Transverse colon (tissue), 4 donors: Measurements from ENCODE around the gene DCP1B. TPM values are rescaled to one million over a fixed set of nuclear protein-coding genes. Genes with fewer than 3 reads are reported as not detected.

Source experiments
- DNase-seq: peaks from one replicate; pipeline ENCODE4 v3.0.0-alpha.2; 2019
- H3K27ac ChIP-seq, 4 donors: fragments of 200-600 bp; sonication (generic); 2 replicates each; pipeline ENCODE4 v1.5.1; 2016 to 2018; ENCODE audit warnings: inconsistent platforms in 4 of 4
- H3K27me3 ChIP-seq: fragments of 200-600 bp; sonication (generic); 2 replicates; pipeline ENCODE4 v1.5.1; 2017; ENCODE audit warnings: inconsistent platforms
- H3K36me3 ChIP-seq, 4 donors: fragments of 200-600 bp; sonication (generic); 2 replicates each; pipeline ENCODE4 v1.5.1; 2017 to 2019; ENCODE audit warnings: inconsistent platforms in 4 of 4
- H3K4me1 ChIP-seq, 4 donors: fragments of 200-600 bp; sonication (generic); 2 replicates each; pipeline ENCODE4 v1.5.1; 2017 to 2020; ENCODE audit warnings: inconsistent platforms in 4 of 4
- H3K4me3 ChIP-seq, 4 donors: fragments of 200-600 bp; sonication (generic); 1 replicate in 1 of 4; 2 replicates in 3 of 4; pipeline versions ENCODE4 v1.5.1 to v1.6.1; 2017 to 2019; ENCODE audit warnings: inconsistent platforms in 4 of 4
- H3K9me3 ChIP-seq, 2 donors: fragments of 200-600 bp; sonication (generic); 2 replicates each; pipeline ENCODE4 v1.5.1; 2017 to 2019; ENCODE audit warnings: inconsistent platforms in 2 of 2
- EP300 ChIP-seq: sonication (generic); formaldehyde crosslinking; IDR thresholded peaks from one replicate; pipeline ENCODE4 v1.6.1; 2017; ENCODE audit warnings: antibody characterized with exemption, low read depth
- POLR2A ChIP-seq: fragments of 450-650 bp; IDR thresholded peaks from one replicate; pipeline ENCODE4 v1.6.1; 2016; ENCODE audit warnings: antibody characterized with exemption, mild to moderate bottlenecking, moderate library complexity
- POLR2AphosphoS5 ChIP-seq, 3 donors: sonication (generic); formaldehyde crosslinking; IDR thresholded peaks; one replicate each; pipeline ENCODE4 v1.6.1; 2016; ENCODE audit warnings: antibody characterized with exemption in 3 of 3
- WGBS, 2 donors: methylation state at CpG; one replicate each; pipeline ENCODE4 v1.1.5; 2018; ENCODE audit warnings: low coverage in 1 of 2; 5-methylcytosine and 5-hydroxymethylcytosine counted together
- in situ Hi-C, 4 donors: fragments of 200-750 bp; cut with MboI; loops; one replicate each; pipeline versions ENCODE4 v1.15.0 to v1.15.1; 2017; ENCODE audit warnings: low sequenced_read_pairs in 3 of 4, low pct_ligation_motif_present in 1 of 4, low pct_unique_long_range_greater_than_20kb in 1 of 4
- intact Hi-C: fragments of 100-400 bp; cut with DNase I; formaldehyde crosslinking; loops from one replicate; pipeline ENCODE4 v1.15.1; 2023; ENCODE audit warnings: low total_unique reads
- total RNA-seq, 4 donors: library from RNA; depleted of rRNA; stranded (reverse); fragments of >200 nt; gene quantifications; one replicate each; pipeline ENCODE4 v1.1.0, GENCODE V29; 2016
- TF ChIP-seq, protein P1 (sequence below), 5 experiments: fragments of 200-600 bp in 3 of 5; fragments of 450-650 bp in 2 of 5; sonication (generic) in 3 of 5; IDR thresholded peaks; 1 replicate in 2 of 5; 2 replicates in 3 of 5; pipeline ENCODE4 v1.5.1; 2016 to 2017; ENCODE audit warnings: antibody characterized with exemption in 5 of 5, inconsistent platforms in 3 of 5, mild to moderate bottlenecking in 2 of 5, moderate library complexity in 1 of 5

DCP1B gene
- total RNA-seq, 4 donors from 2014 or later = 17.3 to 26.2 (median 20.6) TPM

DNA sequence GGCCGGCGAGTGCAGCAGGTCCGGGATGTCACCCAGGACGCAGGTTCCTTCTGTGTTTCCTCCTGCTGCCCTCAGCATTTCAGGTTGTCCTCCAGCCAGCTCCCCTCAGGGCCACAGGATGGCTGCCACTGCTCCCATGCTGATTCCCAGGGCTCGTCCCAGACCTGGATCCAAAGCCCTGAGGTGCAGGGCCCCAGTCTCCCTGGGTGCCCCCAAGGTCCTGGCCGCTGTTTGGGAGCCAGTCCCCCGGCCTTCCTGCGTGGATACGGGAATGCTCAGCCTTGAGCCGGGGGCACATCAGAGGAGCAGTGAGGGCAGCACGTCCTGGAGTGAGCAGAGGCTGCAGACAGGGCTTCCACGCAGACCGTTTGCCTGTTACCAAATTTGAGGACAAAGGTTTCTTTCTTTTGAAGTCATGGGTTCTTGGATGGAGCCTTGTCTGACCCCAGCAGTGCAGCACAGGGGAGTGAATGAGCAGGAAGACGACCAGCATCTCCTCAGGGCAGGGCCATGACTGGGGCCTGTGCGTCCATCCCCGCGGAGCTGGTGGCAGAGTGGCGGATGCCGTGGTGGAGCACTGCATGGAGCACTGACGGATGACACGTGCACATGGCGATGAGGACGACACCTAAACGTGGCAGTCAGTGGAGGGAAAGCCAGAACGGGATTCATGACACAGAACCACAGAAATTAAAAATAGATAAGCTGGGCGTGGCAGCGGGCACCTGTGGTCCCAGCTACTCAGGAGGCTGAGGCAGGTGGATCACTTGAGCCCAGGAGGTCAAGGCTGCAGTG, 73.3 kb downstream of the DCP1B start:
- Histone ChIP-seq H3K27ac (peak overlapping the region in 2 of 4 donors; percentile 59 to 68), H3K9me3 (no peaks in the 10 kb centered on the region), H3K4me1 (peaks cover 15 to 31% (median 25%) of the 10 kb centered on the region in 4 donors), H3K4me3 (no peak overlapping the region), H3K36me3 (no peaks in the 10 kb centered on the region), H3K27me3 (no peaks in the 10 kb centered on the region)
- WGBS, 2 donors = 76 to 82% methylated on average over 10 to 25 of the region's 27 CpGs
- TF ChIP-seq POLR2AphosphoS5 (IDR thresholded peaks at IDR 0.05) = no peak
- TF ChIP-seq EP300 = no peak
- TF ChIP-seq POLR2A = no peak
- TF ChIP-seq, protein P1, sequence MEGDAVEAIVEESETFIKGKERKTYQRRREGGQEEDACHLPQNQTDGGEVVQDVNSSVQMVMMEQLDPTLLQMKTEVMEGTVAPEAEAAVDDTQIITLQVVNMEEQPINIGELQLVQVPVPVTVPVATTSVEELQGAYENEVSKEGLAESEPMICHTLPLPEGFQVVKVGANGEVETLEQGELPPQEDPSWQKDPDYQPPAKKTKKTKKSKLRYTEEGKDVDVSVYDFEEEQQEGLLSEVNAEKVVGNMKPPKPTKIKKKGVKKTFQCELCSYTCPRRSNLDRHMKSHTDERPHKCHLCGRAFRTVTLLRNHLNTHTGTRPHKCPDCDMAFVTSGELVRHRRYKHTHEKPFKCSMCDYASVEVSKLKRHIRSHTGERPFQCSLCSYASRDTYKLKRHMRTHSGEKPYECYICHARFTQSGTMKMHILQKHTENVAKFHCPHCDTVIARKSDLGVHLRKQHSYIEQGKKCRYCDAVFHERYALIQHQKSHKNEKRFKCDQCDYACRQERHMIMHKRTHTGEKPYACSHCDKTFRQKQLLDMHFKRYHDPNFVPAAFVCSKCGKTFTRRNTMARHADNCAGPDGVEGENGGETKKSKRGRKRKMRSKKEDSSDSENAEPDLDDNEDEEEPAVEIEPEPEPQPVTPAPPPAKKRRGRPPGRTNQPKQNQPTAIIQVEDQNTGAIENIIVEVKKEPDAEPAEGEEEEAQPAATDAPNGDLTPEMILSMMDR (IDR thresholded peaks at IDR 0.05) = no peak
- DNase-seq = no peak
- intact Hi-C loops (no loop called here), in situ Hi-C loops (loop anchor here in 3 of 4 donors (10.0 kb wide), 5 partner anchors 104 to 276 kb away; no protein-coding TSS in a partner anchor)

DNA sequence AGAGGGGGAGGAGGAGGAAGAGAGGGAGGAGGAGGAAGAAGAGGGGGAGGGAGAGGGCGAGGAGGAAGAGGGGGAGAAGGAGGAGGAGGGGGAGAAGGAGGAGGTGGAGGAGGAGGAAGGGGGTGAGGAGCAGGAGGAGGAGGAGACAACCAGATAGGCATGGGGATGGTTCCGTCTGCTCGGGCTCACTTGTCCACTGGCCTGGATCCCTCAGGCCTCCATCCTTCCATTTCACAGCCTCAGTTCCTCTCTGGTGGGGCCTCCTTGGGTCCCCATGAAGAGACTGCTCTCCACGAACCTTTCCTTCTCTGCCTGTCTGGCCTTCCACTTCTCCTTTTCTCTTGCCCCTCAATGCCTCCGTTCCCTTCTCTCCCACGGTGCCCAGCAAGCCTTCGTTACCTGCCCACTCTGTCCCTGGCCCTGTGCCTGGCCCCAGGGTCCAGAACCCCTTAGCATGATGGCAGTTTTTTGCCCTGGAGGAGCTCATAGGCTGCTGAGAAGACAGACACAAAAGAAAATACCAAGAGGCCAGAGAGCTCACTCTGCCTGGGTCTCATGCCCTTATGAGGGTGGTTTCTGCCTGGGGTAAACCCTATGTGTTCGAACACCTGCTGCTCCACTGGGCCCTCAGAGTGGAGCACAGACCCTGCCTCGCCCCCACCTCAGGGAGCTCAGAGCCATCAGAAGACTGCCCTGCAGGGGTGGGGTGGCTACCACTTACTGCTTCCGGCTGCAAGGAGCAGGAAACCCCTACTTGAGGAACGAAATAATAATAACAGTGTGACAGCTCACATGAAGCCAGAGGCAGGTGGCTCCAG, 74.1 kb downstream of the DCP1B start:
- in situ Hi-C loops (loop anchor here in 3 of 4 donors (10.0 kb wide), 5 partner anchors 105 to 275 kb away; no protein-coding TSS in a partner anchor), intact Hi-C loops (no loop called here)
- H3K27ac ChIP-seq = no peak overlapping the region
- no peak for TF ChIP-seq POLR2AphosphoS5 (IDR thresholded peaks at IDR 0.05)
- TF ChIP-seq, protein P1 (IDR thresholded peaks at IDR 0.05) = no peak
- TF ChIP-seq POLR2A = no peak
- no peak for TF ChIP-seq EP300
- H3K9me3 ChIP-seq = no peaks in the 10 kb centered on the region
- 77 to 87% methylated on average over 2 to 11 of the region's 11 CpGs for WGBS, 2 donors
- H3K4me1 ChIP-seq = peaks cover 8 to 26% (median 19%) of the 10 kb centered on the region in 4 donors
- H3K27me3 ChIP-seq = no peaks in the 10 kb centered on the region
- no peaks in the 10 kb centered on the region for H3K36me3 ChIP-seq
- no peak overlapping the region for H3K4me3 ChIP-seq
- no peak for DNase-seq

GRCh38 chr12:1929241-1929984, 74.8 kb downstream of the DCP1B start:
- peaks cover 12 to 28% (median 20%) of the 10 kb centered on the region in 4 donors for H3K4me1 ChIP-seq
- no peak overlapping the region for H3K4me3 ChIP-seq
- H3K9me3 ChIP-seq = no peaks in the 10 kb centered on the region
- WGBS, 2 donors = 81% methylated on average over 11 of the region's 11 CpGs; no CpG with 5 or more reads in 1 of the 2 donors
- in situ Hi-C loops = no loop called here
- H3K27ac ChIP-seq = no peak overlapping the region
- TF ChIP-seq, protein P1 (IDR thresholded peaks at IDR 0.05) = no peak
- H3K36me3 ChIP-seq = no peaks in the 10 kb centered on the region
- H3K27me3 ChIP-seq = no peaks in the 10 kb centered on the region
- no peak for DNase-seq
- intact Hi-C loops = no loop called here
